Measurements from ENCODE around the gene DLGAP3.

GRCh38 chr1:34977858-34978257 lies 48.4 kb upstream of the DLGAP3 start:
- TF ChIP-seq POLR2A (IDR thresholded peaks at IDR 0.05; ENCODE audit: low read depth, low read length) (no peak), POLR2AphosphoS5 (IDR thresholded peaks at IDR 0.05; ENCODE audit: low read depth, low read length) (no peak)
